ENCODE results near the gene CDYL.

- TF ChIP-seq, protein P1, sequence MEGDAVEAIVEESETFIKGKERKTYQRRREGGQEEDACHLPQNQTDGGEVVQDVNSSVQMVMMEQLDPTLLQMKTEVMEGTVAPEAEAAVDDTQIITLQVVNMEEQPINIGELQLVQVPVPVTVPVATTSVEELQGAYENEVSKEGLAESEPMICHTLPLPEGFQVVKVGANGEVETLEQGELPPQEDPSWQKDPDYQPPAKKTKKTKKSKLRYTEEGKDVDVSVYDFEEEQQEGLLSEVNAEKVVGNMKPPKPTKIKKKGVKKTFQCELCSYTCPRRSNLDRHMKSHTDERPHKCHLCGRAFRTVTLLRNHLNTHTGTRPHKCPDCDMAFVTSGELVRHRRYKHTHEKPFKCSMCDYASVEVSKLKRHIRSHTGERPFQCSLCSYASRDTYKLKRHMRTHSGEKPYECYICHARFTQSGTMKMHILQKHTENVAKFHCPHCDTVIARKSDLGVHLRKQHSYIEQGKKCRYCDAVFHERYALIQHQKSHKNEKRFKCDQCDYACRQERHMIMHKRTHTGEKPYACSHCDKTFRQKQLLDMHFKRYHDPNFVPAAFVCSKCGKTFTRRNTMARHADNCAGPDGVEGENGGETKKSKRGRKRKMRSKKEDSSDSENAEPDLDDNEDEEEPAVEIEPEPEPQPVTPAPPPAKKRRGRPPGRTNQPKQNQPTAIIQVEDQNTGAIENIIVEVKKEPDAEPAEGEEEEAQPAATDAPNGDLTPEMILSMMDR (IDR thresholded peaks at IDR 0.05; ENCODE audit: low read depth, low read length, missing input control), result no peak
- TF ChIP-seq YY1 (IDR thresholded peaks at IDR 0.05), result no peak
- TF ChIP-seq SP1 (IDR thresholded peaks at IDR 0.05), result no peak
- TF ChIP-seq EGR1 (IDR thresholded peaks at IDR 0.05; ENCODE audit: low read depth in 2 of 2), result no peak
- no peak for TF ChIP-seq TAF1 (conservative IDR thresholded peaks at IDR 0.05)
- TF ChIP-seq, protein P2, sequence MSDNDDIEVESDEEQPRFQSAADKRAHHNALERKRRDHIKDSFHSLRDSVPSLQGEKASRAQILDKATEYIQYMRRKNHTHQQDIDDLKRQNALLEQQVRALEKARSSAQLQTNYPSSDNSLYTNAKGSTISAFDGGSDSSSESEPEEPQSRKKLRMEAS (IDR thresholded peaks at IDR 0.05), result no peak
- no peak for TF ChIP-seq REST (IDR thresholded peaks at IDR 0.05)
- no peak for TF ChIP-seq RAD21 (IDR thresholded peaks at IDR 0.05)
- TF ChIP-seq JUND (IDR thresholded peaks at IDR 0.05), result no peak
- no peak for TF ChIP-seq HNF4A (conservative IDR thresholded peaks at IDR 0.05)
- TF ChIP-seq, protein P3, sequence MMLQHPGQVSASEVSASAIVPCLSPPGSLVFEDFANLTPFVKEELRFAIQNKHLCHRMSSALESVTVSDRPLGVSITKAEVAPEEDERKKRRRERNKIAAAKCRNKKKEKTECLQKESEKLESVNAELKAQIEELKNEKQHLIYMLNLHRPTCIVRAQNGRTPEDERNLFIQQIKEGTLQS (IDR thresholded peaks at IDR 0.05), result no peak
These were observed 199.3 kb downstream of the CDYL start for GRCh38 chr6:4975506-4975905.

Data from liver (tissue), 3 donors.